ENCODE results near the gene HIRIP3.

Gene HIRIP3

DNA sequence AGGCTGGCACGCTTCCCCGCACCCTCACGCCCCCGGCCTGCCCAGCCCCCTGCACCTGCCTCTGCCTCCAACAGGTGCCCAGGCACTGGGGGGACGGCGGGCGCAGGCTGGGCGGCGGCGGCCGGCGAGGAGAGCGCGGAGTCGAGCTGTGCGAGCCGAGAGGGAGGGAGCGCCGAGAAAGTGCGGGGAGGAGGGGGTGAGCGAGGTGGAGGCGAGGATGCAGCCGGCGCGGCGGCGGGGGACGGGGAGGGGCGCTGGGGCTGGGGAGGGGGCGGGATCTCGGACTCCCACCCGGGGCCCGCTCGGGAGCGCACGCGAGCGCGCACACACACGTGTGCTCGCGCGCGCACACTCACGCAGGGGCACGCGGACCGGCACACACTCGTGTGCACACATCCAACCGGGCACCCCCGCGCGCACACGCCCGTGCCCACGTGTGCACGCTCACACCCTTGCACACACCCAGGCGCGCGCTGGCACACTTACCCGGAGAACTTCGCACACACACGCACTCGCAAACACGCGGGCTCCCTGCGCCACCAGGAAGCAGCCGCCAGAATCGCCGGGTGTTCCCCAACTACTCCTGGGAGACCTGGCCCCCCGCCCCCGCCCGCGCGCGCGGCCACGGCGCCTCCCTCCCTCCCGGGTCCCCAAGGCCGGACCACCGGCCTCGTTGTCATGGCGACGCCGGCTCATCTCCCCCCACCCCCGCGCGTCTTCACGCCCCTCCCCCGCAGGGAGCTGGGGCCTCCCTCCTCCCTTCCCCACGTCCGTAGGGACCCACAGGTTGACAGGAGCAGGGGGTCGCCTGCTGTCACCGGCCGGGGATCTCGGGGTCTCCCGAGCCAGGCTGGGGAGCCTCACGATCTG lies 15.7 kb upstream of the HIRIP3 start, which contains the start of gene DOC2A:
Gene DOC2A (minus strand): TSS at position 184 of the 870 bp plus-strand sequence. CDS start 805 bp downstream, outside the sequence.
- TF ChIP-seq EZH2 (IDR thresholded peaks at IDR 0.05; ENCODE audit: borderline replicate concordance, low read depth, low read length, severe bottlenecking), result no peak
- TF ChIP-seq, protein P1, sequence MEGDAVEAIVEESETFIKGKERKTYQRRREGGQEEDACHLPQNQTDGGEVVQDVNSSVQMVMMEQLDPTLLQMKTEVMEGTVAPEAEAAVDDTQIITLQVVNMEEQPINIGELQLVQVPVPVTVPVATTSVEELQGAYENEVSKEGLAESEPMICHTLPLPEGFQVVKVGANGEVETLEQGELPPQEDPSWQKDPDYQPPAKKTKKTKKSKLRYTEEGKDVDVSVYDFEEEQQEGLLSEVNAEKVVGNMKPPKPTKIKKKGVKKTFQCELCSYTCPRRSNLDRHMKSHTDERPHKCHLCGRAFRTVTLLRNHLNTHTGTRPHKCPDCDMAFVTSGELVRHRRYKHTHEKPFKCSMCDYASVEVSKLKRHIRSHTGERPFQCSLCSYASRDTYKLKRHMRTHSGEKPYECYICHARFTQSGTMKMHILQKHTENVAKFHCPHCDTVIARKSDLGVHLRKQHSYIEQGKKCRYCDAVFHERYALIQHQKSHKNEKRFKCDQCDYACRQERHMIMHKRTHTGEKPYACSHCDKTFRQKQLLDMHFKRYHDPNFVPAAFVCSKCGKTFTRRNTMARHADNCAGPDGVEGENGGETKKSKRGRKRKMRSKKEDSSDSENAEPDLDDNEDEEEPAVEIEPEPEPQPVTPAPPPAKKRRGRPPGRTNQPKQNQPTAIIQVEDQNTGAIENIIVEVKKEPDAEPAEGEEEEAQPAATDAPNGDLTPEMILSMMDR (IDR thresholded peaks at IDR 0.05; ENCODE audit: borderline replicate concordance, extremely low read depth, low read length, poor library complexity, severe bottlenecking), result no peak
- Histone ChIP-seq H4K20me1 (ENCODE audit: insufficient read depth, low read length) (peaks cover 7% of the 10 kb centered on the region; the same call in 1 of the 2 replicates), H3K9ac (ENCODE audit: low read depth, low read length) (peak within 1 kb of the TSS; percentile 70), H3K4me1 (ENCODE audit: insufficient read depth, low read length) (peaks cover 17% of the 10 kb centered on the region), H3K4me2 (ENCODE audit: insufficient read depth, low read length) (peak within 1 kb of the TSS; percentile 98), H3K27me3 (ENCODE audit: insufficient read depth, low read length, poor library complexity) (no peaks in the 10 kb centered on the region), H3K9me3 (ENCODE audit: insufficient read depth, low read length, severe bottlenecking) (no peaks in the 10 kb centered on the region), H3K36me3 (ENCODE audit: insufficient read depth, low read length) (peaks cover 8% of the 10 kb centered on the region; the same call in 1 of the 2 replicates), H3K27ac (ENCODE audit: low read length) (no peak within 1 kb of the TSS; the same call in 1 of the 2 replicates), H2AFZ (ENCODE audit: low read depth, low read length) (peak within 1 kb of the TSS; percentile 89), H3K4me3 (ENCODE audit: low read depth in 1 of 2, low read length in 2 of 2) (peak within 1 kb of the TSS; percentile 36 to 71; a peak in 3 of 4 replicates), H3K79me2 (ENCODE audit: insufficient read depth, low read length) (no peaks in the 10 kb centered on the region)
- peak; percentile 79 for DNase-seq
- peak; percentile 88 for ATAC-seq (ENCODE audit: insufficient read depth, low read depth)

DNA sequence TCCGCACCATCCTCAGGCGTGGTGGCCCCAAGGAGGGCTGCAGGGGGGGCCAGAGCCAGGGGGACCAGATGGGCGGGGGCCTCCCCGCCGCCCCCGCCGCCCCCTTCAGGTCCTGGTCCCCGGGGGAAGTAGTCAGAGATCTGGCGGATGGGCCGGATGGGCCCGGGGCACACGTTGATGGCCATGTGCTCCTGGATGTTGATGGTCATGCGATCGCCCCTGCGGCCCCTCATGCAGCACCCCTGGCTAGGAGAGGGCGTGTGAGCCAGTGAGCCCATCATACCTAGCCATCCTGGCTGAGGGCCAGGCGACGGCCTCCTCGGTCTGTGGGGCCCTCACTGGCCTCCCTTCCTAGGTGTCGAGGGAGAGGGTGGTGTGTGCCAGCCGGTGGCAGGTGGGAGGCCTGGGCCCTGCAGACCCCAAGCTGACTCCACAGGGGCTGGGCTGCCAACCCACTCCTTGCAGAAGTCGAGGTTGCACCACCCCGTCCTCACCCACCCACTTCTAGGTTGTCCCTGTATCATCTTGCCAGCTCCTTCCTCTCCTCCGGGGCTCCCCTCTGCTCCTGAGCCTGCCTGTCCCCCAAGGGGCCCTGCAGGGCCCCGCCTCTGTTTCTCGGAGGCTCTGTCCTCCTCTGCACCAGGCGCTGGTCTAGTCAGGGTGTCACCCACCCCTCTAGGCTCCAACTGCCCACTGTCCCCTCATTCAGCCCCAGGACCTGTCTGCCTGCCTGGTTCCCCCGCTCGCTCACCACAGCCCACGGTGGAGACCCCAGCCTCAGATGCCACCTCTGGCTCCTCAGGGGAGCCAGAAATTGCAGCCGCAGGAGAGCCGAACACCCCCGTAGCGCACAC lies 14.8 kb upstream of the HIRIP3 start:
- Histone ChIP-seq H2AFZ (ENCODE audit: low read depth, low read length) (peak overlapping the region; percentile 84), H3K79me2 (ENCODE audit: insufficient read depth, low read length) (no peaks in the 10 kb centered on the region), H3K4me1 (ENCODE audit: insufficient read depth, low read length) (peaks cover 17% of the 10 kb centered on the region), H3K9ac (ENCODE audit: low read depth, low read length) (peak overlapping the region; percentile 70), H3K9me3 (ENCODE audit: insufficient read depth, low read length, severe bottlenecking) (no peaks in the 10 kb centered on the region), H3K36me3 (ENCODE audit: insufficient read depth, low read length) (peaks cover 16% of the 10 kb centered on the region; the same call in 1 of the 2 replicates), H3K4me2 (ENCODE audit: insufficient read depth, low read length) (peak overlapping the region; percentile 98), H4K20me1 (ENCODE audit: insufficient read depth, low read length) (peaks cover 7% of the 10 kb centered on the region; the same call in 1 of the 2 replicates), H3K4me3 (ENCODE audit: low read depth in 1 of 2, low read length in 2 of 2) (peak overlapping the region; percentile 36 to 71; a peak in 3 of 4 replicates), H3K27me3 (ENCODE audit: insufficient read depth, low read length, poor library complexity) (no peaks in the 10 kb centered on the region), H3K27ac (ENCODE audit: low read length) (no peak overlapping the region; the same call in 1 of the 2 replicates)
- DNase-seq, result no peak
- peak; percentile 20 for ATAC-seq (ENCODE audit: insufficient read depth, low read depth)
- TF ChIP-seq, protein P1 (IDR thresholded peaks at IDR 0.05; ENCODE audit: borderline replicate concordance, extremely low read depth, low read length, poor library complexity, severe bottlenecking), result no peak
- TF ChIP-seq EZH2 (IDR thresholded peaks at IDR 0.05; ENCODE audit: borderline replicate concordance, low read depth, low read length, severe bottlenecking), result no peak

DNA sequence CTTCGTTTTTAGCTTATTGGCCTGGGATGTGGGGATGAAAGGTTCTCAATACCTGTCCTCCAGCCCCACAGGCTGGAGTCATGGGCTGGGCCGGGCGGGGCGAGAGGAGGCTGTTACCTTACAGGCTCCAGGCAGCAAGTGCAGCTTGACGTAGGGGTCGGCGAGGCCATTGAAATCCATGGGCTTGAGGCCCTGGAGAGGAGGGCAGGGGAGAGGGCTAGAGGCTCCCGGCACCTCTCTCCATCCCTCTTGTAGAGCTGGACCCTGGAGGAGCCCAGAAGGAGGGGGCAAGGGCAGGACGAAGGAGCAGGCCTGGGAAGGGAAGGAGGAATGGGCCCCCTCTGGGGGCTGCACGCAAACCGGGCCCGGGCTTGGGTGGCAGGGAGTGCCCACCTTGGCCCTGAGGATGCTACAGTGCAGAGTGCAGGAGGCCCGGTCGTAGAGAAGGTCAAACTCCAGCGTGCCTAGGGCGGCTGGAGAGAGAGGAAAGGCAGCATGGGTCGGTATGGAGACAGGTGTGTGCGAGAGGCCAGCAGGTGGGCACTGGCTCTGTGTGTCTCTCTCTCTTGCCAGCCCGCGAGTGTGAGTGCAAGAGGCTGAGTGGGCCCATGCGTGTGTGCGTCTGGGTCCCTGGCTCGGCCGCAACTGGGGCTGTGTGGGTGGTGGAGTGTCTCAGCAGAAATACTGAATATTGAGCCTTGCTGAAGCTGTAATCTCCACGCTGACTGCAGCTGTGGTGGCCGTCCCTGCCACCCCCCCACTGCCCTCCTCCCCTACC lies 13.9 kb upstream of the HIRIP3 start:
- Histone ChIP-seq H3K27me3 (ENCODE audit: insufficient read depth, low read length, poor library complexity) (no peaks in the 10 kb centered on the region), H3K4me3 (ENCODE audit: low read depth in 1 of 2, low read length in 2 of 2) (no peak overlapping the region), H4K20me1 (ENCODE audit: insufficient read depth, low read length) (peaks cover 7% of the 10 kb centered on the region; the same call in 1 of the 2 replicates), H3K4me2 (ENCODE audit: insufficient read depth, low read length) (peak overlapping the region; percentile 98; the same call in 1 of the 2 replicates), H3K9me3 (ENCODE audit: insufficient read depth, low read length, severe bottlenecking) (no peaks in the 10 kb centered on the region), H2AFZ (ENCODE audit: low read depth, low read length) (no peak overlapping the region), H3K27ac (ENCODE audit: low read length) (no peak overlapping the region), H3K9ac (ENCODE audit: low read depth, low read length) (no peak overlapping the region), H3K4me1 (ENCODE audit: insufficient read depth, low read length) (peaks cover 17% of the 10 kb centered on the region), H3K79me2 (ENCODE audit: insufficient read depth, low read length) (no peaks in the 10 kb centered on the region), H3K36me3 (ENCODE audit: insufficient read depth, low read length) (peaks cover 20% of the 10 kb centered on the region; the same call in 1 of the 2 replicates)
- DNase-seq, result no peak
- TF ChIP-seq, protein P1 (IDR thresholded peaks at IDR 0.05; ENCODE audit: borderline replicate concordance, extremely low read depth, low read length, poor library complexity, severe bottlenecking), result no peak
- no peak for TF ChIP-seq EZH2 (IDR thresholded peaks at IDR 0.05; ENCODE audit: borderline replicate concordance, low read depth, low read length, severe bottlenecking)
- ATAC-seq (ENCODE audit: insufficient read depth, low read depth), result no peak

Measured in DND-41 (cell line).